ENCODE results near the gene TES.
"Not testable (repeated sequence)": the region's sequence is repeated elsewhere in the genome, so short reads cannot be mapped to it uniquely, and the experiment has no call there.

TES gene

GRCh38 chr7:116210345-116211005, at the start of gene TES:
TES (plus strand) TSS chr7:116210539; CDS start chr7:116210708, 169 bp downstream.
- no peak for DNase-seq (ENCODE audit: low spot score)

GRCh38 chr7:116161728-116162127, 48.6 kb upstream of the TES start:
- DNase-seq (ENCODE audit: low spot score), result no peak

GRCh38 chr7:116162254-116162653, 48.1 kb upstream of the TES start:
- DNase-seq (ENCODE audit: low spot score), result no peak

GRCh38 chr7:116162992-116163391, 47.3 kb upstream of the TES start:
- DNase-seq (ENCODE audit: low spot score), result peak; percentile 22

GRCh38 chr7:116164552-116165306, 45.6 kb upstream of the TES start:
- no peak for DNase-seq (ENCODE audit: low spot score)

GRCh38 chr7:116165717-116166116, 44.6 kb upstream of the TES start:
- peak; percentile 17 for DNase-seq (ENCODE audit: low spot score)

GRCh38 chr7:116166156-116166555, 44.2 kb upstream of the TES start:
- DNase-seq (ENCODE audit: low spot score), result no peak

- DNase-seq (ENCODE audit: low spot score), result no peak
These were observed 43.2 kb upstream of the TES start for GRCh38 chr7:116167177-116167576.

- no peak for DNase-seq (ENCODE audit: low spot score)
These were observed 41.3 kb upstream of the TES start for GRCh38 chr7:116169060-116169459.

GRCh38 chr7:116170180-116170579, 40.2 kb upstream of the TES start:
- no peak for DNase-seq (ENCODE audit: low spot score)

- no peak for DNase-seq (ENCODE audit: low spot score)
These were observed 39.2 kb upstream of the TES start for GRCh38 chr7:116171094-116171493.

- DNase-seq (ENCODE audit: low spot score), result no peak
These were observed 38.0 kb upstream of the TES start for GRCh38 chr7:116172353-116172752.

GRCh38 chr7:116173051-116174028, 37.0 kb upstream of the TES start:
- peak; percentile 75 for DNase-seq (ENCODE audit: low spot score)

GRCh38 chr7:116175095-116175494, 35.2 kb upstream of the TES start:
- DNase-seq (ENCODE audit: low spot score), result not testable (repeated sequence)

GRCh38 chr7:116176226-116176625, 34.1 kb upstream of the TES start:
- DNase-seq (ENCODE audit: low spot score), result no peak

GRCh38 chr7:116177009-116177408, 33.3 kb upstream of the TES start:
- no peak for DNase-seq (ENCODE audit: low spot score)

- DNase-seq (ENCODE audit: low spot score), result peak; percentile 25
These were observed 30.0 kb upstream of the TES start for GRCh38 chr7:116180302-116180701.

- no peak for DNase-seq (ENCODE audit: low spot score)
These were observed 28.3 kb upstream of the TES start for GRCh38 chr7:116182023-116182422.

- DNase-seq (ENCODE audit: low spot score), result no peak
These were observed 24.9 kb upstream of the TES start for GRCh38 chr7:116185450-116185849.

GRCh38 chr7:116185956-116186355, 24.4 kb upstream of the TES start:
- no peak for DNase-seq (ENCODE audit: low spot score)

- DNase-seq (ENCODE audit: low spot score), result no peak
These were observed 22.9 kb upstream of the TES start for GRCh38 chr7:116187400-116187799.

- DNase-seq (ENCODE audit: low spot score), result no peak
These were observed 16.8 kb upstream of the TES start for GRCh38 chr7:116193329-116194087.

Data from pons (tissue), 1 donor.